HG03064 (cell line): ENCODE data around the gene TMEFF2.

Experiments used
- ATAC-seq: cut with Tn5 transposase; IDR thresholded peaks from one replicate; pipeline ENCODE4 v1.9.1; 2021; ENCODE audit warnings: low read depth; ENCODE audit not compliant: unreplicated experiment

TMEFF2 gene

GRCh38 chr2:192184349-192184748 is 10.4 kb downstream of the TMEFF2 start:
- ATAC-seq = no peak

- ATAC-seq = no peak
These were observed 11.4 kb downstream of the TMEFF2 start for GRCh38 chr2:192183296-192183695.

- ATAC-seq = no peak
These were observed 27.8 kb downstream of the TMEFF2 start for GRCh38 chr2:192166946-192167345.

- ATAC-seq = no peak
These were observed 28.9 kb downstream of the TMEFF2 start for GRCh38 chr2:192165842-192166241.

- no peak for ATAC-seq
These were observed 32.2 kb downstream of the TMEFF2 start for GRCh38 chr2:192162392-192163042.

GRCh38 chr2:192161656-192162290 is 33.0 kb downstream of the TMEFF2 start:
- no peak for ATAC-seq

- no peak for ATAC-seq
These were observed 35.0 kb downstream of the TMEFF2 start for GRCh38 chr2:192159736-192160135.

GRCh38 chr2:192159208-192159607 is 35.5 kb downstream of the TMEFF2 start:
- ATAC-seq = no peak

- ATAC-seq = no peak
These were observed 37.0 kb downstream of the TMEFF2 start for GRCh38 chr2:192157776-192158175.

GRCh38 chr2:192155511-192156118 is 39.1 kb downstream of the TMEFF2 start:
- no peak for ATAC-seq

- ATAC-seq = no peak
These were observed 41.2 kb downstream of the TMEFF2 start for GRCh38 chr2:192153561-192153960.

GRCh38 chr2:192151853-192152252 is 42.9 kb downstream of the TMEFF2 start:
- ATAC-seq = no peak

- ATAC-seq = no peak
These were observed 44.6 kb downstream of the TMEFF2 start for GRCh38 chr2:192150166-192150565.

- ATAC-seq = no peak
These were observed 46.0 kb downstream of the TMEFF2 start for GRCh38 chr2:192148620-192149321.

GRCh38 chr2:192148241-192148619 is 46.5 kb downstream of the TMEFF2 start:
- no peak for ATAC-seq

- ATAC-seq = no peak
These were observed 48.4 kb downstream of the TMEFF2 start for GRCh38 chr2:192146069-192147015.

- ATAC-seq = no peak
These were observed 49.2 kb downstream of the TMEFF2 start for GRCh38 chr2:192145496-192145895.

- ATAC-seq = no peak
These were observed 54.4 kb downstream of the TMEFF2 start for GRCh38 chr2:192140236-192140839.

- no peak for ATAC-seq
These were observed 54.9 kb downstream of the TMEFF2 start for GRCh38 chr2:192139813-192140212.

GRCh38 chr2:192137451-192137850 is 57.3 kb downstream of the TMEFF2 start:
- ATAC-seq = no peak
